GM18499 (cell line): ENCODE data around the gene SLC25A19.

Experiments used
- ATAC-seq: cut with Tn5 transposase; IDR thresholded peaks from one replicate; pipeline ENCODE4 v1.9.1; 2021; ENCODE audit warnings: moderate number of reproducible peaks; ENCODE audit not compliant: insufficient read depth, unreplicated experiment

SLC25A19 gene

DNA sequence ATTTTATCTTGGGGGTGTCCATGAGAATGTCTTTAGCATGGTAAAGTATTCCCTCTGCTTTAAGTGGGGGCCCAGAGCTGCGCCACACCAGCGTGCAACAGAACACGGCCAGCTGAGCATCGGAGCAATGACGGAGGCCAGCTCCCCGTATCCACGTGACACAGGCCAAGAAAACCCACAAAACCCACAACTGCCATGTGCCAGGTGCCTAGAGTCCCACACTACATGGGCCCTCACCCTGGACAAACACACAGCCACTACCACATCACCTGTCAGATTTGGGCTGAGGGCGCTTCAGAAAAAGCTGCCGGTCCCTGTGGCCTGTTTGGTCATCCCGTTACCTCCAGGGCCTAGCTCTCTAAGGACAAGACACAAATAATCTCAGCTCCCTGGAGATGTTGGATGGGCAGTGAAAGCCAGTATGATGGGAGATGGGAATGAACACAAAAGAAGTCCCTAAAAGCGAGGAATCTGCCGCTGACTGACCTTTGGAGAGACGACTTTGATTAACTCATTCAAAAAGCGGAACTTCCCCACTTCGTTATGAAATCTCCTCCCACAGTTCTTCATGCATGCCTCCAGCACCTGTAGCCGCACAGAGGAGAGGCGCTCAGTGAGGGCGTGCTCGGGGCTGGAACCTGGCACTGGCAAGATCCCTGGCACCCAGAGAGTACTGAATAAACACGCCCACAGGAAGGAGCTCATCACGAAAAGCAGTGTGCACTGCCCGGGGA lies 44.9 kb downstream of the SLC25A19 start:
- no peak for ATAC-seq

DNA sequence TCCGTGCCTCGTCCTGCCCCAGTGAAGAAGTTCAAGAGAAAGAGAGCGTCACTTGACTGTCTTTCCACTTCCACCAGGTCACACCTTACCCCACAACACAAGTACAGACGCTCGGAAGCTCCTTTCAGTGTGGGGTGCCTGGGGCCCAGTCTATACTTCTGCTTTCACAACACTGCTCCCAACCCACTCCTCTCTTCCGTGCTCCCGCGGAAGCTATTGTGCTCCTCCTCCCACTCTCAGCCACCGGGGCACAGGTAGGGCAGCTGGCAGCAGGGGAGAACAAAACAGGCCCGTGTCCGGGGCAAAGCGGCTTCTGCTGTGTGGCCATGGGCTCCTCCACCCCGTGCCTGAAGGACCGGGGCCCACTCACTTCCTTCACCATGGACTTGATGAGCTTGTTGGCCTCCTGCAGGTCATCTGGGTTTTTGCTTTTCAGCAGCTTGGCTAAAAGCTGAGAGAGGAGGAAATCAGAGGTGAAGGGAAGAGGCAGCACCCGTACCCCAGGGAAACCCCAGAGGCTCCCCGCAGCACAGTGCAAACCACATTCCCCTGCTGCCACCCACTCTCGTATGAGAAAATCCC lies 46.7 kb downstream of the SLC25A19 start:
- ATAC-seq = no peak

DNA sequence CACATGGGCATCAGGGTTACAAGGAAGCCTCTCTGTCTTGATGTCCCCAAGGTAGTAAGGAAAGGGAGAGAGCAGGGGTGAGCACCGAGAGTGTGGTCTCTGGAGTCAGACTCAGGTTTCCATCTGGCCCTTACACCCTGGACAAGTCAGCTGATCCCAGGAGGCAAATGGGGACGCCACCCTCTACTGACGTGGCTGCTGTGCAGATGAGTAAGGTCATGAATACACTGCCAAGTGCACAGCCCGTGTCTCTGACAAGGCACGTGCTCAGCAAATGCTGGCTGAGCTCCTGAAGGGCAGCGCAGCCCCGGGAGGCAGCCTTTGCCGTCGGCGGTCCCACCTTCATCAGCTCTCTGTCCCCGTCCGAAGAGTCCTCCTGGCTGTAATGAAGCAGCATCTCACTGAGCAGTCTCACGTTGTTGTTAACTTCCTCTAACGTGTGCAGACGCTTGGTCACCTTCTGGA lies 47.2 kb downstream of the SLC25A19 start:
- ATAC-seq = no peak

DNA sequence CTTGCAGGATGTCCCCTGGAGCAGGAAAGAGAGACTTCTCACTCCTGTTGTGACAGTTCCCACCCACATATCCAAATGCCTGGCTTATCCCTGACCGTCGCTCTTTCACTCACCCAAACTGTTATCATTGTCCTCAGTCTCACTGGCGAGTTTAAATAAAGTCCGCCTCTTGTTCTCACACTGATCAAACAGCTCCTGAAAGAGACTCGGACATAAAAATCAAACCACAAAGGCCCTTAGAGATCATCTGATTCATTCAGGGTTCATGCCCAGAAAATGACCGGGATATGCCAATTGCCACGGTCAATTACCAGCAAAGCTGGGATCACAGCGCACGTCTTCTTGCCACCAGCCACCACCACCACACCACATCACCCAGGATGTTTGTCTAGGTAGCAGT lies 47.7 kb downstream of the SLC25A19 start:
- no peak for ATAC-seq

DNA sequence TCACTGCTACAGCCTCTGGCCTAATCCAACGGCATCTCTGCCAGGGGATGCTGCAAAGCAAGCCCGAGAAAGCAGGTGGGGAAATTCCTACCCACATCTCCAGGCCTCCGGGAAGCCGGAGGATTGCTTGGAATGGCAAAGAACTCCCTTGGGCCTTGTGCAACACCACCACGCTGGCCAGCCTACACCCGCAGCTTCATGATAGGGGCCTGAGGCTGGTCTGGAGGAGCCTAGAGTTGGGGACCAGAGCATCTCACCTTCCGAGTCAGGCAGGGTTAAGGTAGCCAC lies 48.1 kb downstream of the SLC25A19 start:
- no peak for ATAC-seq

DNA sequence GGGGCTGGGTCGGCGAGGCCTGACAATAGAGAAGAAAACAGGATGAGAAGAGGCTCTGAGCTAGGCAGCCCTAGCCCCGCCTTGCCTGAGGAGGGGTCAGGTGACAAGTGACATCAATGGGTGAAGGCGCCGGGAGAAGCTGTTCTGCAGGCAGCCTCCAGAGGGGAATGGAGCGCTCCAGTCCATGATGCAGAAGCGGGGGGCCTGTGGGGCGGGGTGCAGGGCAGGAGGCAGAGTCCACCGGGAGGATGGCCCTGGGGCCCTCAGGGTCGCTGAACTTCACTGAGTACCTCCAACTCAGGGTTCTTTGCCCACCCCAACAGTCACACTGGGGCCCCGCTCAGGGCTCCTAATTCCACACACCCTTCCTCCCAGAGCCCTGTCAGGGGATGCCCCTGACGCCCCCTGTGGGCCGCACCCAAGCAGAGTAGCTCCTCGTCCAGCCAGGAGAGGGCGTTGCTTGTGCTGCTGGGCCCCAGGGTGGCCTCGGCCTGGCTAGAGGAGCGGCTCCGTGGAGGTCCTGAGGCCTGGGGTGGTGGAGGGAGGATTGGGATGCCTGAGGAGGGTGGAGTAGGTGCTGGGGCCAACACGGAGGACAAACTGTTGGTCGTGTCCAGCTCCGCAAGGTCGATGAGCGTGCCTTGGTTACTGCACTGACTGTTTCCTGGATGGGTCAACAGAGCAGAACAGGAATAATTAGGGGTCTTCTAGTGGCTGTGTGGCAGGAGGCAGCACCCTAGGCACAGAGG lies 48.7 kb downstream of the SLC25A19 start:
- ATAC-seq = no peak

DNA sequence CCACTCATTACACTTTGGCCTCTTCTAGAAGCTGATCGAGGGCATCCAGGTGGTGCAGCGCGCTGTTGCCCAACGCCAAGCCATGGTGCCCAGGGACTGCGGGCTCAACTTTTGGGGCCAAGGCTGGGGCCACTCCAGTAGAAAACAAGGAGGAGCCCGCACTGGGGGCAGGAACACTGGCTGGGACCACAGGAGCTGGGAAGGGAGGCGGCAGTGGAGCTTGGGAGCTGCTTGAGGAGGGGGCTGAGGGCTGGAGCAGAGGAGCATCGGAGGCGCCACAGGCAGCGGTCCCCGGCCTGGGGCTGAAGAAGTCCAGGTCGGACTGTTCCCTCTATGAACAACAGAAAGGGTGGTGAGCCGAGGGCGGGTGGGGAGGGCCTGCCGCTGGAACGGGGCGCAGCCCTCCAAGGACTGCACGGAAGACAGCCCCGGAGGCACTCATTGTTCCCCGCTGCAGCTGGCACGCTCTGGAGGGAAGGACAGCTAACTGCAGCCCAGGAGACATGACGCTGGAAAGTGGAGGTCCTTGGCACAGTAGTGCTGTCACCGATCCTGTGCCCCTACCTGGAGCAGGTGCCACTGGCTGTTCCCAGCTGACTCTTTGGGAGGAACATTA lies 49.3 kb downstream of the SLC25A19 start:
- no peak for ATAC-seq

DNA sequence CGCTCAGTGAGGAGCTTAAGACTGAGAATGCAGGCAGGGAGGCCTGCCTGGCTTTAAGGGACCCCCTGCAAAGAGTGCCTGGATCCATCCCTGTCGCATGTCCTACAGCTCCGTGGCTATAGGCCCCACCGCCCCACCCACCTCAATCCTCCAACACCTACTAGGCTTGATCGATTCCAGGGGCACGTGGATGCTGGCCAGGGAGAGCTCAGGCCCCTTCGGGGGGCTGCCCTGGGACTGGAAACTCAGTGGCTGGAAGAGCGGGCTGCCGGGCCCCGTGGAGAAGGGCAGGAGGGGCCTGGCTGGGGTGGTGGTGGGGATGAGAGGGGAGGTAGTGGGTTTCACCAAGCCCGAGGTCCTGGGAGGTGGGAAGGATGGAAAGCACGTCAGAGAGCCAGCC lies 50.0 kb downstream of the SLC25A19 start:
- no peak for ATAC-seq

DNA sequence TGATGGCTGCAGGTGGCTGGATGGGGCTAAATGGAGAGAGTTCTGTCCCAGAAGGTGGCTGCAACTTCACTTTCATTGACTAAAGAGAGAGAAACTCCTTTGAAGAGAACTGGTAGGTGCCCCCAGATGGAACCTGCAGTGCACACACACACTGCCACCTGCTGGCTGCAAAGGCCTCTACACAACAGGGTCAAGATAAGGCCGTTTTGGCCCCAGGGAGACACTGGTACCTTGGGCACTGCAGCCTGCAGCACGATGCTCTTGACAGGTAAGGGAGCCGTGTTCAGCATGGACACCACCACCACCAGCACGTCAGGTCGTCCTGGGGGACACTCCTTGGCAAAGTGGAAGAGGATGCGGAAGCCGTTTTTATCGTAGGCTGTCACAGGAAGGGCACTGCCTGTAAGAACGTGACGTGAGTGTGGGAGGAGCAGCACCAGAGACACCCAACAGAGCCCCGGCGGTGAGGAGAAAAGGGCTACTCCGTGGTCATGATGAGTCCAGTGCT lies 50.5 kb downstream of the SLC25A19 start:
- ATAC-seq = no peak

DNA sequence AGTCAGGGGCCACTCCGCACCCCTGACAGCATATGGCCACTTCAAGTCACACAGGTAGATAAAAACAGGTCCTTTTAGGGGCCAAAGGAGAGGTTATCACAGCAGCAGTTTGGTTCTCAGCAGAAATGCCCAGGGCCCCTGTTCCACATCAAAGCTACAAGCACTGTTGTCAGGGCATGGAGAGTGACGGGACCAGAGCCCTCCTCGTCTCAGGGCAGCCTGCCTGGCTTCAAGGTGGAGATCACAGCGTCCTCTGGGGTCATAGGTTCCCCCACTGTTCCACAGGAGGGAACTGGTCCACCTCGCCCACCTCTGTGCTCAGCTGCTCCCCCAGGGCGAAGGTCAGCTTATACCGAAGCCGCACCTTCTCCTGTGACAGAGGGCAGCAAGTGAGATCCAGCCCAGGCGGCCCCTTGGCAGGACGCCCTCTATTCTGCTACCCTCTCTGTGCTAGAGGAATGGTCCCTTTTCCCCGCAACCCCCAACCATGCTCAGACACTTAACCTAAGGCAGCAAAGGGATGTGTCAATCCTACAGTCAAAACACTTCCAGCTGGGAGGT lies 51.1 kb downstream of the SLC25A19 start:
- ATAC-seq = no peak

DNA sequence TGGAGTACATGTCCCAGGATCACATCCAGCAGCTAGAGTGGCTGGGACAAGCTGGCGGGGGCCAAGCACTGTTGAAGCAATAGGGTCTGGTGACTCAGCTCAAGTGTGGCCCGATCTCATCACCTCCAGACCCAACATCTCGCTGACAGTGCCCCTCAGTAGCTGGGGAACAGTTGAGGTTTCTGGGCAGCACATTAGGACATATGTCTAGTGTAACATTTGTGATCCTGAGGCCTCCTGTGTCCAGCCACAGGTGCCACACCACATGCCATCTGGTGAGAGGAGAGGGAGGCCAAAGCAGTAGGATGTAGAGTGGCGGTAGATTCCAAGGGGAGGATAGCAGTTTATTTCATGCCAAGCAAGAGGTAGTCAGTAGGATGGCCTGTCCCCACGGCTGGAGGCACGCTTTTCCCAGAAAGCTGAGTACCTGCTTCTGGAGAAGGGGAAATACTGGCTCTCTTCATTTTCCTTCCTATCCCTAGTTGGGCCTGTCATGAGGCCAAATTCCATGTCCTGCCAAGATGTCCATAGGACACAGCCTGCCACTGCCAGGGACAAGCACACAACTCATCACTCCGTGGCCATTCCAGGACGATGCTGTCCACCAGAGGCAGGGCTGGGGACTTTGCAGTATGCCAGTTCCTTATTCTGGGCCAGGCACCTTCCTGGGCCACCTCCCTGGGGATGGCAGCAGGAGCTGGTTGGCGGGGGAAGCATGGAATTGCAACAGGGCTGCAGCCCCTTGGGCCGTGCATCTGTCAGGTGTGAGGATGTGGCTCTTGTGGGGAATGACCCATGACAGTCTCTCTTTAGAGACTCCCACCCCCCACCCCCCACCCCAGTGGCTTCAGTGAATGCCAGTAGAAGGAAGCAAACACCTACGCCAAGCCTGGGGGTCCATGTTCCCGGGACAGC lies 51.9 kb downstream of the SLC25A19 start:
- no peak for ATAC-seq

DNA sequence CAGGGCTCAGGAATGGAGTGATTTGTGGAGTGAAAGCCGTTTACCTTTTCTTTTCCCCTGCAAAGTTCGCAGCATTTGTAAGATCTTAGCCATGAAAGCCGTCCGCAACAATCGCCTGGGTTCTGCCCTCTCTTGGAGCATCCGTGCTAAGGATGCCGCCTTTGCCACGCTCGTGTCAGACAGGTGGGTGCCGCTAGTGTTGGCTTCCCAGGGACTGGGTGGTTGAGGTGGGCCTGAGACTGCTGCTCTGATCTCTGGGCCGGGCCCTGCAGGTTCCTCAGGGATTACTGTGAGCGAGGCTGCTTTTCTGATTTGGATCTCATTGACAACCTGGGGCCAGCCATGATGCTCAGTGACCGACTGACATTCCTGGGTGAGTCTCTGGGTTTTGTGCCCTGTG lies 56.4 kb downstream of the SLC25A19 start:
- no peak for ATAC-seq

DNA sequence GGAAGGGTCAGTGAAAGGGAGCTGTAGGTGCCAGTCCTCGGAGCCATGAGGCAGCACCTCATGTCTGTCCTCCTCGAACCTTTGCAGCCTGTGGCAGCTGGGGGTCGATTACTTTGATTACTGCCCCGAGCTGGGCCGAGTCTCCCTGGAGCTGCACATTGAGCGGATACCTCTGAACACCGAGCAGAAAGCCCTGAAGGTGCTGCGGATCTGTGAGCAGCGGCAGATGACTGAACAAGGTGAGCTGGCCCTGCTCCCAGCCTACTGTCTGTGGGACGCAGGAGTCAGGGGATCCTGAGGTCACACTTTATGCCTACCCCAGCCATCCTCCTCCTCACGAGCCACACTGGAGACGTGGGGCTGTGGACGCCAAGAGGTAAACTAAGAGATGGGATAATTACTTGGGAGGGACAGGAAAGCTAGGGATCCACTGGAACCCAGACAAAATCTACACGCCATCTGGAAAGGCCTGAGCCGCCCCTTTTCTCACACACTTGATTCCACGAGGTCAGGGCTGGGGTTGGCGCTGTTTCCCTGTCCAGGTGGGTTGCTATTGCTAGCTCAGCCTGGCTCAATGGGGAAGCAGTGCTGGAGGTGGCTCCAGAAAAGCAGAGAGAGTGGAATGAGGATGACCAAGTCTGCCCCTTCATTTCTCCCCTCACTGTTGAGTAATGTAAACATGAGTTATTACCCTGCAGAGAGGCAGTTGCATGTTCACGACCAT lies 57.3 kb downstream of the SLC25A19 start:
- ATAC-seq = no peak

DNA sequence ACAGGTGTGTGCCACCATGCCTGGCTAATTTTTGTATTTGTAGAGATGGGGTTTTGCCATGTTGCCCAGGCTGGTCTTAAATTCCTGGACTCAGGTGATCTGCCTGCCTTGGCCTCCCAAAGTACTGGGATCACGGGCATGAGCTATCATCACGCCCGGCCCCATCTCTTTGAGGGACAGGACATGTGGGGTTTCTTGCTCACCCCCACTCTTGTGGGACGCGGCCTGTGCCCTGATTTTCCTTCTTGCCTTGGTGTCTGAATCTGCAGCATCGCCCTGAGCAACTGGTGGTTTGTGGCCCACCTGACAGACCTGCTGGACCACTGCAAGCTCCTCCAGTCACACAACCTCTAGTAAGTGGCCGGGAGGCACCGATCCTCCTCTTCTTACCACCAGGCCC lies 58.2 kb downstream of the SLC25A19 start:
- no peak for ATAC-seq

DNA sequence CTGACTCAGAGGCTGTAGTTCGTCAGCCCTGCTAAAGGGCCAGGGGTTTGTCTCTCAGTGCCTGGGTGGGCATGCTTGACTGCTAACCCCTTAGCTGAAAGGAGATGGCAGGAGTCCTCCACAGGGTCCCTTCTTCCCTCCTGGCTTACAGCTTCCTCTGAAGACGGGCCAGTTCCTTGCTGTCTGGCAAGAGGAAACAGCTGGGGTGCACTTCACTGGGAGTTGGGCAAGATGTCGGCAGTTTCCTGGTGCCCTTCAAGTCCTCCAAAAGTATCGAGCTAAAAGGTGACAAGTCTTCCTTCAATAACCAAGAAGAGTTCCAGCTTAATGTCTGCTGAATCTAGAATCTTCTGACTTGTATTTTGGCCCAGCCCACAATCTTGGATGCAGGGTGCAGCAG lies 60.4 kb downstream of the SLC25A19 start:
- ATAC-seq = no peak

DNA sequence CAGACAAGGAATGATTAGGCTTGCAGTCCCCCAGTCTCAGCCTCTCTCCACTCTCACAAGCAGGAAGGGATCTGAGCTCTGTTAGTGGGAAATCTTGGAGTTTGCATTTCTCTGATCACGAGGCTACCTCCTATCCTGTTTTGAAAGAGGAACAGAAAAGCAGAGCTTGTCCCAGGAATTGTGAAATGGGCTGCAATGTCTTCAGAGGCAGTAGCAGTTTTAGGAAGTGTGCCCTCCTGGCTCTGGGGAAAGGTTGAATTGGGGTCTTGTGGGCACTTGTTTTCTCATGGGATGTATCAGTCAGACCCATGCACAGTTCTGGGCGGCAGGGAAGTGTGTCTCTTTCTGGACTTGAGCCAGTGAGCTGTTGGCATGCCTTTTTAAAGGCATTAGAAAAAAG lies 60.9 kb downstream of the SLC25A19 start:
- ATAC-seq = no peak

DNA sequence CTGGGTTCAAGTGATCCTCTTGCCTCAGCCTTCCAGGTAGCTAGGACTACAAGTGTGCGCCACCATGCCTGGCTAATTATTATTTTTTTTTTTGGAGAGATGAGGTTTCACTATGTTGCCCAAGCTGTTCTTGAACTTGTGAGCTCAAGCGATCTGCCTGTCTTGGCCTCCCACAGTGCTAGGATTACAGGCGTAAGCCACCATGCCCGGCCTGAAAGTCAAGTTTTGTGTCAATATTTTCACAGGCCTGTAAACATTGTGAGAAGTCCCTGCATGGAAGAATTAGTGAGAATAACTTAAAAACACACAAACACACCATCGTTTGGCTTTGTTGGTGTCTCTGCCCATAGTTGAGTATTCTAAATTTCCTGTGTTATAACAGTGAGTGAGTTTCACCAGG lies 61.5 kb downstream of the SLC25A19 start:
- ATAC-seq = no peak

DNA sequence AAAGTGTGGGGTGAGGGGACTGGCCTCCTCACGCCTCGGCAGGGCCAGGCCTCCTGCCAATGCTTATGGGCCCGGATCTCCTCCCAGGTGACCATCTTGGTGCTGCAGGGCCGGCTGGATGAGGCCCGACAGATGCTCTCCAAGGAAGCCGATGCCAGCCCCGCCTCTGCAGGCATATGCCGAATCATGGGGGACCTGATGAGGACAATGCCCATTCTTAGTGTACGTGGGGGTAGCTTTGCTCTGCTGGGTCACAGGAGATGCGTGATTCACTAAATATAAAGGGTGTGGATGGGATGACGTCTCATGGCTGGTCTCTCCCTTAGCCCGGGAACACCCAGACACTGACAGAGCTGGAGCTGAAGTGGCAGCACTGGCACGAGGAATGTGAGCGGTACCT lies 64.2 kb downstream of the SLC25A19 start:
- ATAC-seq = no peak
